Osteocyte (in vitro differentiated cells): ENCODE measurements around the gene TRIM42. TPM values are rescaled to one million over a fixed set of nuclear protein-coding genes. Genes with fewer than 3 reads are reported as not detected.

Source experiments
- DNase-seq: peaks from one replicate; pipeline ENCODE4 v3.0.0; 2021; ENCODE audit warnings: mixed read lengths; ENCODE audit not compliant: unreplicated experiment; ENCODE audit errors: extremely low spot score
- H3K27ac Mint-ChIP-seq: one replicate; pipeline ENCODE4 v1.8.0; 2021; ENCODE audit warnings: mild to moderate bottlenecking, mixed read lengths; ENCODE audit not compliant: unreplicated experiment
- H3K27me3 Mint-ChIP-seq: one replicate; pipeline ENCODE4 v1.8.0; 2021; ENCODE audit warnings: mixed read lengths; ENCODE audit not compliant: unreplicated experiment
- H3K36me3 Mint-ChIP-seq: one replicate; pipeline ENCODE4 v1.8.0; 2021; ENCODE audit warnings: mixed read lengths; ENCODE audit not compliant: unreplicated experiment
- H3K4me1 Mint-ChIP-seq: one replicate; pipeline ENCODE4 v1.8.0; 2021; ENCODE audit warnings: mixed read lengths; ENCODE audit not compliant: unreplicated experiment
- H3K4me3 Mint-ChIP-seq: one replicate; pipeline ENCODE4 v1.8.0; 2021; ENCODE audit warnings: mild to moderate bottlenecking, moderate library complexity, mixed read lengths; ENCODE audit not compliant: unreplicated experiment
- H3K9me3 Mint-ChIP-seq: one replicate; pipeline ENCODE4 v1.8.0; 2021; ENCODE audit warnings: mixed read lengths; ENCODE audit not compliant: unreplicated experiment
- total RNA-seq: library from RNA; stranded (reverse); gene quantifications from 2 replicates; pipeline ENCODE4 v1.2.1, GENCODE V29; 2021
- TF ChIP-seq, protein P1 (sequence below): fragments of 200-600 bp; sonication (generic); IDR thresholded peaks from 2 replicates; pipeline ENCODE4 v1.5.0; 2021; ENCODE audit warnings: antibody characterized with exemption, mild to moderate bottlenecking, moderate library complexity

The TRIM42 gene
- total RNA-seq, 1 donor from 2014 or later = not detected

DNA sequence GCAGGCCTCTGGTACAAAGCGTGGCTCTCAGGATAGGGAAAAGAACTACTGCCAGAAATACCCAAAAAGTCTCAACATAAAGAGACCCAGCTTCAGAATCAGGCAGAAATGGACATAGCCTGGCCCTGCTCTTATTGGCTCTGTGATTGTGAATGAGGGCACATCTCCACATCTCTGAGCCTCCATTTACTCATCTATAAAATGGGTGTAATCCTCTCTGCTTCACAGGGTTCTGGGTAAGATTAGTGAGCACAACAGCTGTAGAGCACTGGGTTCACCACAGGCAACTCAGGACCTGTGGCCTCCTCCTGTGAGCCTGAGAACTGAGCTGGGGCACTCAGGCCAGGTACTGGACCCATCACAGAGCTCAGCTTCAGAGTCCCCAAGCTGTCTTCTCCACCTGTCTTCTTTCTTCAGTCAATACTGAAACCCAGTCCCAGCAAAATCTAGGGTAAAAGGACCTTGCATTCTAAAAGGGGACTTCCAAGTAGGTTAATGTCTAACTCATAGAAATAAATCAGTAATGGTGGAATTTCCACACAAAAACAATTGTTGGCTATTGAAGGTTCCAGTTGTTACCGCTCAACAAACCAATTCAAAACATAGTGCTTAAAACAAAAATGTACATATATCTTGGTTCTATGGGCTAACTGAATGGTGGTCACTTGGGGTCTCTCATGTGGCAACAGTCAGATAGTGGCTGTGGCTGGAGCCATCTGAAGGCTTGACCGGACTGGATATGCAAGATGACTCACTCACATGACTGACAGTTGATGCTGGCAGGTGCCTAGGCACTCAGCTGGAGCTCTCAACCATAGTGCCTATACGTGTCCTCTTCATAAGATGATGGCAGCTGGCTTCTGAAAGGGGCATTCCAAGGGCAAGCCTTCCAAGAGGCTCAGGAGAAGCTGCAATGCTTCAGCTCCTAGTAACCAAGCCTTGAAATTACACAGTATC is 47.3 kb downstream of the TRIM42 start:
- H3K9me3 Mint-ChIP-seq = no peaks in the 10 kb centered on the region
- H3K27me3 Mint-ChIP-seq = no peaks in the 10 kb centered on the region
- no peak overlapping the region for H3K4me3 Mint-ChIP-seq
- no peak for DNase-seq
- peaks cover 17% of the 10 kb centered on the region for H3K4me1 Mint-ChIP-seq
- TF ChIP-seq, protein P1, sequence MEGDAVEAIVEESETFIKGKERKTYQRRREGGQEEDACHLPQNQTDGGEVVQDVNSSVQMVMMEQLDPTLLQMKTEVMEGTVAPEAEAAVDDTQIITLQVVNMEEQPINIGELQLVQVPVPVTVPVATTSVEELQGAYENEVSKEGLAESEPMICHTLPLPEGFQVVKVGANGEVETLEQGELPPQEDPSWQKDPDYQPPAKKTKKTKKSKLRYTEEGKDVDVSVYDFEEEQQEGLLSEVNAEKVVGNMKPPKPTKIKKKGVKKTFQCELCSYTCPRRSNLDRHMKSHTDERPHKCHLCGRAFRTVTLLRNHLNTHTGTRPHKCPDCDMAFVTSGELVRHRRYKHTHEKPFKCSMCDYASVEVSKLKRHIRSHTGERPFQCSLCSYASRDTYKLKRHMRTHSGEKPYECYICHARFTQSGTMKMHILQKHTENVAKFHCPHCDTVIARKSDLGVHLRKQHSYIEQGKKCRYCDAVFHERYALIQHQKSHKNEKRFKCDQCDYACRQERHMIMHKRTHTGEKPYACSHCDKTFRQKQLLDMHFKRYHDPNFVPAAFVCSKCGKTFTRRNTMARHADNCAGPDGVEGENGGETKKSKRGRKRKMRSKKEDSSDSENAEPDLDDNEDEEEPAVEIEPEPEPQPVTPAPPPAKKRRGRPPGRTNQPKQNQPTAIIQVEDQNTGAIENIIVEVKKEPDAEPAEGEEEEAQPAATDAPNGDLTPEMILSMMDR = no peak
- H3K36me3 Mint-ChIP-seq = no peaks in the 10 kb centered on the region
- H3K27ac Mint-ChIP-seq = no peak overlapping the region

DNA sequence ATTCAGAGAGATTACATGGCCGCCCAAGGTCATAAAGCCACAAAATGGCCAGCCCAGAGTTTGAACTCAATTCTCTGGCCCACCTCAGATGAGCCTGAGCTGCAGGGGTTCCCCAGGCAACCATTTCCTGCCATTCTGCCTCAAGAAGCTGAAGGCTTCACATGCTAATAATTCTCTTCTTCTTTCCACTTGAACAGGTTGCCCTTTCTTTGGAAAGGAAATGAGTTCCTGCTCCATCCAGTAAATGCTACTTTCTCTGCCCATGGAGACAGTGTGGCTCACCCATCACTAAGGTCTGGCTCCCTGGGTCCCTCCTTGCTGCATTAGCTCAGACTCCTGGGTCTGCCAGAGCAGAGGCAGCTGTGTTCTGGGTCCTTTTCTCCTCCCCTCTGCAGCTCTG is 48.2 kb downstream of the TRIM42 start:
- no peak overlapping the region for H3K4me3 Mint-ChIP-seq
- H3K27me3 Mint-ChIP-seq = peaks cover 4% of the 10 kb centered on the region
- no peak for DNase-seq
- H3K9me3 Mint-ChIP-seq = no peaks in the 10 kb centered on the region
- no peak overlapping the region for H3K27ac Mint-ChIP-seq
- TF ChIP-seq, protein P1 = no peak
- H3K4me1 Mint-ChIP-seq = peaks cover 8% of the 10 kb centered on the region
- H3K36me3 Mint-ChIP-seq = no peaks in the 10 kb centered on the region

DNA sequence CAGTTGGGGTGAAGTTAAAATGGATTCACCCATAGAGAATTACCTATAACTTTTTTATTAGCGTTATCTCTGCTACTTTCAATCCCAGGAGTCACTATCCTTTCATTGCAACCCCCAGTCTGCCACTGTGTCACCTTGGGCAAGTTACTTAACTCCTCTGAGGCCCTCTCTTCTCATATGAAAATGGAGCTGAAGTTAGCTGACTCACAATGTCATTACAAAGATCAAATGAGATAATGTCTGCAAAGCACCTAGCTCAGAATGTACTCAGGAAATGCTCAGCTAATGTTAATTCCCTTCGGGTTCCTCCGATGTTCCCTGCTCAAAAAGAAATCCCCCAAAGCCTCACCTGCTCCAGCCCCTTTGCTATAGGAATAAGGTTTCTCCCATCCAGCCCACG is 50.0 kb downstream of the TRIM42 start:
- Mint-ChIP-seq H3K36me3 (no peaks in the 10 kb centered on the region), H3K27me3 (peaks cover 4% of the 10 kb centered on the region), H3K4me3 (no peak overlapping the region), H3K9me3 (no peaks in the 10 kb centered on the region), H3K27ac (no peak overlapping the region), H3K4me1 (no peaks in the 10 kb centered on the region)
- DNase-seq = no peak
- TF ChIP-seq, protein P1 = no peak

DNA sequence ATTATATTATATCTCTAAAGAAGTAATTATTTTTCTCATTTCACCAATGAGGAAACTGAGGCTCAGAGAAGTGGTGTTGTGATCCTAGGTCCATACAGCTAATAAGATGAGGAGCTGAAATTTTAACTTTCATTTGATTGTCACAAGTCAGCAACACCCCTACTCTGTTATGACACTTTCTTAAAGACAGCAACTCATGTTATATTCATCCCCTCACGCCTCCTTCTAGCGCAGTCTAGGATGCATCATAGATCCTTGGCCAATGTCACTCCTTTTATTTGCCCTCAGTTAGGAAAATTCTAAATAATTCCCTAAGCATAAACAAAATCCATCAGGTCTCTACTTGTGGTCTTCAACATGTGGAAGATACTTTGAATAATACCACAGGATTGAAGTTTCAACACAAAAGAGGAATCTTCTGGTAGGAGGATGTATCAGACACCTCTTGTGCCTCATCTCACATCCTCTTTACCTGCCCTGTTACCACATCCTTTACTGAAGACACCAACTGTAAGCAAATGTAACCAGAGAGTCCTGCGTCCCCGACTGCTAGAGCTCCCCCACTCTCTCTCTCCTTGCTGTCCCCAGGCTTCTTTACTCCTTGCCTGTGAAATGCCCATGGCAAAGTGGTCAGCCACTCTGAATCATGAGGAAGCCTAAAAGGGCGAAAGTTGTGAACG is 53.7 kb downstream of the TRIM42 start:
- H3K27ac Mint-ChIP-seq = no peak overlapping the region
- H3K36me3 Mint-ChIP-seq = peaks cover 2% of the 10 kb centered on the region
- H3K27me3 Mint-ChIP-seq = peaks cover 4% of the 10 kb centered on the region
- no peak overlapping the region for H3K4me3 Mint-ChIP-seq
- H3K9me3 Mint-ChIP-seq = no peaks in the 10 kb centered on the region
- TF ChIP-seq, protein P1 = no peak
- H3K4me1 Mint-ChIP-seq = peaks cover 3% of the 10 kb centered on the region
- DNase-seq = no peak

DNA sequence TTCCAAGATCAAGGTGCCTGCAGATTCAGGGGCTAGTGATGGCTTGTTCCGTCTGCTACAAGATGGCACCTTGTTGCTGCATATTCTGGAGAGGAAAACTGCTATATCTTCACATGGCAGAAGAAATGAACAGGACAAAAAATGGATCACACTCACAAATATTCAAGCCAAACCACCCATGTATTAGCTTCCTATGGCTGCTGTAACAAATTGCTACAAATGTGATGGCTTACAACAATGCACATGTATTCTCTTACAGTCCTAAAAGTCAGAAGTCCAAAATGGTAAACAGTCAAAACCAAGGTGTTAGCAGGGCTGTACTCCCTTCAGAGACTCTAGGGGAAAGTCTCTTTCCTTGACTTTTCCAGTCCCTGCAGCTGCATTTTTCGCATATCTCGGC is 55.8 kb downstream of the TRIM42 start:
- Mint-ChIP-seq H3K27ac (no peak overlapping the region), H3K4me3 (no peak overlapping the region), H3K27me3 (peaks cover 4% of the 10 kb centered on the region)

More for the DNA sequence above, 55.8 kb downstream of the TRIM42 start:
- Mint-ChIP-seq H3K4me1 (peaks cover 9% of the 10 kb centered on the region), H3K36me3 (peaks cover 2% of the 10 kb centered on the region), H3K9me3 (no peaks in the 10 kb centered on the region)
- no peak for DNase-seq
- TF ChIP-seq, protein P1 = no peak
